Measurements from ENCODE around the gene OR5M8. TPM values are rescaled to one million over a fixed set of nuclear protein-coding genes. Genes with fewer than 3 reads are reported as not detected.

OR5M8 gene
- total RNA-seq, 1 donor from 2014 or later: not detected

- Mint-ChIP-seq H3K4me3 (ENCODE audit: unreplicated experiment) (no peak overlapping the region), H3K36me3 (ENCODE audit: low read depth) (no peaks in the 10 kb centered on the region), H3K9me3 (ENCODE audit: low read depth) (peaks cover 11% of the 10 kb centered on the region), H3K27me3 (ENCODE audit: low read depth) (no peaks in the 10 kb centered on the region), H3K4me1 (ENCODE audit: low read depth) (no peaks in the 10 kb centered on the region), H3K27ac (ENCODE audit: unreplicated experiment) (no peak overlapping the region)
- no peak for DNase-seq (ENCODE audit: low spot score)
- TF ChIP-seq CTCF (IDR thresholded peaks at IDR 0.05): no peak
Measured at GRCh38 chr11:56509439-56509838, 18.3 kb upstream of the OR5M8 start.

GRCh38 chr11:56497010-56497409, 5.8 kb upstream of the OR5M8 start:
- Mint-ChIP-seq H3K27ac (ENCODE audit: unreplicated experiment) (no peak overlapping the region), H3K4me3 (ENCODE audit: unreplicated experiment) (no peak overlapping the region), H3K4me1 (ENCODE audit: low read depth) (no peaks in the 10 kb centered on the region), H3K9me3 (ENCODE audit: low read depth) (peaks cover 5% of the 10 kb centered on the region), H3K27me3 (ENCODE audit: low read depth) (no peaks in the 10 kb centered on the region), H3K36me3 (ENCODE audit: low read depth) (no peaks in the 10 kb centered on the region)
- TF ChIP-seq CTCF (IDR thresholded peaks at IDR 0.05): no peak
- peak; percentile 89 for DNase-seq (ENCODE audit: low spot score)

GRCh38 chr11:56495117-56495516, 3.9 kb upstream of the OR5M8 start:
- H3K4me3 Mint-ChIP-seq (ENCODE audit: unreplicated experiment): no peak overlapping the region
- H3K4me1 Mint-ChIP-seq (ENCODE audit: low read depth): no peaks in the 10 kb centered on the region
- H3K27ac Mint-ChIP-seq (ENCODE audit: unreplicated experiment): no peak overlapping the region
- DNase-seq (ENCODE audit: low spot score): no peak
- peaks cover 5% of the 10 kb centered on the region for H3K9me3 Mint-ChIP-seq (ENCODE audit: low read depth)
- no peak for TF ChIP-seq CTCF (IDR thresholded peaks at IDR 0.05)
- no peaks in the 10 kb centered on the region for H3K36me3 Mint-ChIP-seq (ENCODE audit: low read depth)
- H3K27me3 Mint-ChIP-seq (ENCODE audit: low read depth): no peaks in the 10 kb centered on the region

- no peaks in the 10 kb centered on the region for H3K36me3 Mint-ChIP-seq (ENCODE audit: low read depth)
- H3K9me3 Mint-ChIP-seq (ENCODE audit: low read depth): peaks cover 10% of the 10 kb centered on the region
- H3K27me3 Mint-ChIP-seq (ENCODE audit: low read depth): no peaks in the 10 kb centered on the region
- no peak overlapping the region for H3K4me3 Mint-ChIP-seq (ENCODE audit: unreplicated experiment)
- no peaks in the 10 kb centered on the region for H3K4me1 Mint-ChIP-seq (ENCODE audit: low read depth)
- DNase-seq (ENCODE audit: low spot score): no peak
- no peak for TF ChIP-seq CTCF (IDR thresholded peaks at IDR 0.05)
- H3K27ac Mint-ChIP-seq (ENCODE audit: unreplicated experiment): no peak overlapping the region
Measured at GRCh38 chr11:56486801-56487200, 4.4 kb downstream of the OR5M8 start.

- H3K4me3 Mint-ChIP-seq (ENCODE audit: unreplicated experiment): no peak overlapping the region
- H3K27ac Mint-ChIP-seq (ENCODE audit: unreplicated experiment): no peak overlapping the region
- no peaks in the 10 kb centered on the region for H3K36me3 Mint-ChIP-seq (ENCODE audit: low read depth)
- H3K9me3 Mint-ChIP-seq (ENCODE audit: low read depth): peaks cover 6% of the 10 kb centered on the region
- no peak for TF ChIP-seq CTCF (IDR thresholded peaks at IDR 0.05)
- no peaks in the 10 kb centered on the region for H3K4me1 Mint-ChIP-seq (ENCODE audit: low read depth)
- no peak for DNase-seq (ENCODE audit: low spot score)
- H3K27me3 Mint-ChIP-seq (ENCODE audit: low read depth): no peaks in the 10 kb centered on the region
Measured at GRCh38 chr11:56474729-56475235, 16.4 kb downstream of the OR5M8 start.

All from chondrocyte (in vitro differentiated cells).